ENCODE results near the gene STRIT1.

- peak in 3 of 4 experiments; percentile 31 to 56 (median 46) for TF ChIP-seq CTCF (IDR thresholded peaks at IDR 0.05)
- no peak for TF ChIP-seq EP300 (IDR thresholded peaks at IDR 0.05)
- no peak for TF ChIP-seq POLR2A (IDR thresholded peaks at IDR 0.05)
Measured at GRCh38 chr3:155323063-155323666, 29.7 kb upstream of the STRIT1 start.
